Liver (tissue), 9 donors: ENCODE measurements around the gene FRK. TPM values are rescaled to one million over a fixed set of nuclear protein-coding genes. Genes with fewer than 3 reads are reported as not detected.

ENCODE experiments used
- DNase-seq: peaks from one replicate; pipeline ENCODE4 v3.0.0-alpha.2; 2017; ENCODE audit warnings: low spot score
- H3K27ac ChIP-seq, 2 donors: one replicate each; pipeline ENCODE4 v1.7.0; 2013; ENCODE audit warnings: inconsistent platforms in 2 of 2, low read length in 2 of 2, control low read depth in 1 of 2, low read depth in 1 of 2, mild to moderate bottlenecking in 1 of 2
- H3K27me3 ChIP-seq, 4 donors: one replicate each; pipeline versions ENCODE4 v1.6.1 to v1.7.0; 2013; ENCODE audit warnings: low read length in 3 of 4, inconsistent platforms in 1 of 4, mild to moderate bottlenecking in 1 of 4, moderate library complexity in 1 of 4; ENCODE audit not compliant: control insufficient read depth in 4 of 4, insufficient read depth in 4 of 4
- H3K36me3 ChIP-seq, 4 donors: one replicate each; pipeline versions ENCODE4 v1.6.1 to v1.7.0; 2013; ENCODE audit warnings: low read length in 3 of 4, mild to moderate bottlenecking in 3 of 4, low read depth in 1 of 4, moderate library complexity in 1 of 4; ENCODE audit not compliant: control insufficient read depth in 4 of 4, insufficient read depth in 3 of 4
- H3K4me1 ChIP-seq, 4 donors: one replicate each; pipeline versions ENCODE4 v1.6.1 to v1.7.0; 2013; ENCODE audit warnings: low read length in 3 of 4, mild to moderate bottlenecking in 3 of 4, moderate library complexity in 1 of 4; ENCODE audit not compliant: control insufficient read depth in 4 of 4, insufficient read depth in 4 of 4
- H3K4me3 ChIP-seq, 3 donors: one replicate each; pipeline versions ENCODE4 v1.6.1 to v1.7.0; 2013; ENCODE audit warnings: low read length in 3 of 3, control low read depth in 1 of 3, low read depth in 1 of 3, mild to moderate bottlenecking in 1 of 3
- H3K9ac ChIP-seq, 2 donors: one replicate each; pipeline ENCODE4 v1.7.0; 2013; ENCODE audit warnings: low read length in 2 of 2, mild to moderate bottlenecking in 2 of 2, moderate library complexity in 2 of 2, control low read depth in 1 of 2, low read depth in 1 of 2
- H3K9me3 ChIP-seq, 4 donors: one replicate each; pipeline versions ENCODE4 v1.6.1 to v1.7.0; 2013; ENCODE audit warnings: low read length in 3 of 4; ENCODE audit not compliant: control insufficient read depth in 4 of 4
- ATF3 ChIP-seq: IDR thresholded peaks from 2 replicates; pipeline ENCODE4 v1.6.1; 2016; ENCODE audit warnings: antibody characterized with exemption
- EGR1 ChIP-seq, 2 donors: IDR thresholded peaks; 2 replicates each; pipeline ENCODE4 v1.6.1; 2016 to 2018; ENCODE audit warnings: antibody characterized with exemption in 2 of 2, low read depth in 2 of 2
- FOXA1 ChIP-seq: IDR thresholded peaks from 2 replicates; pipeline ENCODE4 v1.6.1; 2016; ENCODE audit warnings: antibody characterized with exemption
- FOXA2 ChIP-seq: IDR thresholded peaks from 2 replicates; pipeline ENCODE4 v1.6.1; 2016; ENCODE audit warnings: antibody characterized with exemption
- GABPA ChIP-seq, 2 donors: IDR thresholded peaks in 1 of 2; conservative IDR thresholded peaks in 1 of 2; 2 replicates each; pipeline ENCODE4 v1.6.1; 2016; ENCODE audit warnings: antibody characterized with exemption in 2 of 2, mild to moderate bottlenecking in 1 of 2, moderate library complexity in 1 of 2
- HNF4A ChIP-seq, 2 donors: conservative IDR thresholded peaks; 2 replicates each; pipeline ENCODE4 v1.6.1; 2016; ENCODE audit warnings: antibody characterized with exemption in 2 of 2, mild to moderate bottlenecking in 2 of 2
- HNF4G ChIP-seq: IDR thresholded peaks from 2 replicates; pipeline ENCODE4 v1.6.1; 2016; ENCODE audit warnings: antibody characterized with exemption
- JUND ChIP-seq, 2 donors: IDR thresholded peaks; 2 replicates each; pipeline ENCODE4 v1.6.1; 2016; ENCODE audit warnings: antibody characterized with exemption in 2 of 2
- MAX ChIP-seq: IDR thresholded peaks from 2 replicates; pipeline ENCODE4 v1.6.1; 2016; ENCODE audit warnings: antibody characterized with exemption
- NR2F2 ChIP-seq: IDR thresholded peaks from 2 replicates; pipeline ENCODE4 v1.6.1; 2016; ENCODE audit warnings: antibody characterized with exemption
- RAD21 ChIP-seq, 2 donors: IDR thresholded peaks; 2 replicates each; pipeline ENCODE4 v1.6.1; 2016; ENCODE audit warnings: antibody characterized with exemption in 2 of 2, mild to moderate bottlenecking in 2 of 2
- REST ChIP-seq: IDR thresholded peaks from 2 replicates; pipeline ENCODE4 v1.6.1; 2016; ENCODE audit warnings: antibody characterized with exemption, mild to moderate bottlenecking
- RXRA ChIP-seq, 2 donors: IDR thresholded peaks; 2 replicates each; pipeline ENCODE4 v1.6.1; 2017 to 2018; ENCODE audit warnings: antibody characterized with exemption in 2 of 2, mild to moderate bottlenecking in 1 of 2
- SP1 ChIP-seq: IDR thresholded peaks from 2 replicates; pipeline ENCODE4 v1.6.1; 2018; ENCODE audit warnings: antibody characterized with exemption, mild to moderate bottlenecking
- TAF1 ChIP-seq: conservative IDR thresholded peaks from 2 replicates; pipeline ENCODE4 v1.6.1; 2016; ENCODE audit warnings: antibody characterized with exemption, mild to moderate bottlenecking
- YY1 ChIP-seq: IDR thresholded peaks from 2 replicates; pipeline ENCODE4 v1.6.1; 2016; ENCODE audit warnings: antibody characterized with exemption, mild to moderate bottlenecking
- WGBS: extraction: QIAGEN DNeasy Blood & Tissue Kit; methylation state at CpG from one replicate; pipeline ENCODE4 v1.1.7; 2013; 5-methylcytosine and 5-hydroxymethylcytosine counted together
- polyA plus RNA-seq, 2 donors: library from polyadenylated mRNA; stranded (reverse) in 1 of 2; unstranded in 1 of 2; fragments of 200-250 nt in 1 of 2; fragments of >200 nt in 1 of 2; fragmentation: Nextera tagmentation in 1 of 2; extraction: Ambion mirVana in 1 of 2; gene quantifications; one replicate each; pipeline versions ENCODE4 v1.2.1 to v1.2.3, GENCODE V29; 2013 to 2015
- total RNA-seq, 2 donors: library from RNA; depleted of rRNA; stranded (reverse); fragments of >200 nt; gene quantifications; one replicate each; pipeline ENCODE4 v1.2.3, GENCODE V29; 2014
- TF ChIP-seq, protein P1 (sequence below): IDR thresholded peaks from 2 replicates; pipeline ENCODE4 v1.6.1; 2016; ENCODE audit warnings: antibody characterized with exemption
- TF ChIP-seq, protein P2 (sequence below): fragments of 150-350 bp; IDR thresholded peaks from 2 replicates; pipeline ENCODE4 v1.5.1; 2017; ENCODE audit warnings: improper control_type of control experiment, low read depth, low read length; ENCODE audit not compliant: missing input control
- donor health status: healthy.
- donor health status: healthy.
- donor health status: healthy.
- donor health status: healthy.
- donor health status: healthy.

The FRK gene
- total and polyA plus RNA-seq, 4 donors: 3.6 to 26.8 (median 5.3) TPM

GRCh38 chr6:116008470-116009243 is 52.0 kb downstream of the FRK start (continued):
- TF ChIP-seq TAF1 (no peak), ATF3 (peak; percentile 68)

DNA sequence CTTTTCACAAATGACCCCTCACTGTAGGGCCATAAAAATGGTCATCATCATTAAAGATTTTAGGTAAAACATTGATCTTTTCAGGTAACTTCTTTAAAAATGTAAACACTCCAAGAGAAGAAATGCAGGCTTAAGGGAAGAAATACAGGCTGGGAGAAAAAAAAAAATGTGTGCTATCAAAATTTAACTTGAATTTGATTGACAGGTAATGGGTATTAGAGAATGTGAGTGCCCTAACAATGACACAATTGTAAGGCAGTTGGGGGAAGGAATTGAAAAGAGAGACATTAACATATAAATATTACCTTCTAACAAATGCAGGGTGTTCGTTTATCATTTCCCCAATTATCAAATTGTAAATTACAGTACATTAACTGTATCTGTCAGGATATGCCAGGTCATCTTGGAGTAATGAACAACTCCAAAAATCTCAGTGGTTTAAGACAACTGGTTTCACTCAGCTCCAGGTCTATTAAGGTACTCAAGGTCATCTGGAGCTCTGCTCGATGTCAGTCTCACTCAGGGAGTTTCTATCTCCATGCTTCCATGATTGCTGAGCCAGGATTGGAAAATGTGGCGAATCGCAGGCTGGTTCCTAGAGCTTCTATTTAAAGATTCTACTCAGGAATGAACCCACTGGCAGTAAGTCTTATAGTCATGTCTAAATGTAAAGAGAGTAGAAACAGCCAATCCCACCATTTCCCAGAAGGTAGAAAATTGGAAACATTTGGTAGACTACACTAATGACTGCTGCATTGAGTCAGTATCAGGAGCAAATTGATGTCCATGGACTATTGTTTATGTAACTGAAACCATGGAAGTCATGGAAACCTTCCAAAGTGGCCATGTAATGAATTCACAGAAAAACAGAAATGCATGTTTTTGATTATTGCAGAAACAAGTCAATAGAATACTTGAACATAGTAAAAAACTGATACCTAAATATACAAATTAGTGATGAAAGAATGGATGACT is 55.6 kb downstream of the FRK start:
- H3K36me3 ChIP-seq: peaks cover 0 to 17% (median 6%) of the 10 kb centered on the region in 4 donors
- WGBS: 91% methylated on average over 4 of the region's 4 CpGs

More for the DNA sequence above, 55.6 kb downstream of the FRK start:
- Histone ChIP-seq H3K9ac (no peak overlapping the region), H3K4me1 (peaks cover 0 to 10% (median 3%) of the 10 kb centered on the region in 4 donors), H3K9me3 (no peaks in the 10 kb centered on the region), H3K27ac (no peak overlapping the region), H3K4me3 (no peak overlapping the region), H3K27me3 (no peaks in the 10 kb centered on the region)
- DNase-seq: no peak
- TF ChIP-seq EGR1 (IDR thresholded peaks at IDR 0.05; ENCODE audit: low read depth in 2 of 2): no peak
- no peak for TF ChIP-seq RXRA (IDR thresholded peaks at IDR 0.05)
- TF ChIP-seq HNF4A (conservative IDR thresholded peaks at IDR 0.05): no peak
- TF ChIP-seq RAD21 (IDR thresholded peaks at IDR 0.05): no peak
- TF ChIP-seq, protein P1, sequence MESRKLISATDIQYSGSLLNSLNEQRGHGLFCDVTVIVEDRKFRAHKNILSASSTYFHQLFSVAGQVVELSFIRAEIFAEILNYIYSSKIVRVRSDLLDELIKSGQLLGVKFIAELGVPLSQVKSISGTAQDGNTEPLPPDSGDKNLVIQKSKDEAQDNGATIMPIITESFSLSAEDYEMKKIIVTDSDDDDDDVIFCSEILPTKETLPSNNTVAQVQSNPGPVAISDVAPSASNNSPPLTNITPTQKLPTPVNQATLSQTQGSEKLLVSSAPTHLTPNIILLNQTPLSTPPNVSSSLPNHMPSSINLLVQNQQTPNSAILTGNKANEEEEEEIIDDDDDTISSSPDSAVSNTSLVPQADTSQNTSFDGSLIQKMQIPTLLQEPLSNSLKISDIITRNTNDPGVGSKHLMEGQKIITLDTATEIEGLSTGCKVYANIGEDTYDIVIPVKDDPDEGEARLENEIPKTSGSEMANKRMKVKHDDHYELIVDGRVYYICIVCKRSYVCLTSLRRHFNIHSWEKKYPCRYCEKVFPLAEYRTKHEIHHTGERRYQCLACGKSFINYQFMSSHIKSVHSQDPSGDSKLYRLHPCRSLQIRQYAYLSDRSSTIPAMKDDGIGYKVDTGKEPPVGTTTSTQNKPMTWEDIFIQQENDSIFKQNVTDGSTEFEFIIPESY: no peak
- TF ChIP-seq JUND (IDR thresholded peaks at IDR 0.05): no peak
- no peak for TF ChIP-seq HNF4G
- TF ChIP-seq MAX: no peak
- TF ChIP-seq, protein P2, sequence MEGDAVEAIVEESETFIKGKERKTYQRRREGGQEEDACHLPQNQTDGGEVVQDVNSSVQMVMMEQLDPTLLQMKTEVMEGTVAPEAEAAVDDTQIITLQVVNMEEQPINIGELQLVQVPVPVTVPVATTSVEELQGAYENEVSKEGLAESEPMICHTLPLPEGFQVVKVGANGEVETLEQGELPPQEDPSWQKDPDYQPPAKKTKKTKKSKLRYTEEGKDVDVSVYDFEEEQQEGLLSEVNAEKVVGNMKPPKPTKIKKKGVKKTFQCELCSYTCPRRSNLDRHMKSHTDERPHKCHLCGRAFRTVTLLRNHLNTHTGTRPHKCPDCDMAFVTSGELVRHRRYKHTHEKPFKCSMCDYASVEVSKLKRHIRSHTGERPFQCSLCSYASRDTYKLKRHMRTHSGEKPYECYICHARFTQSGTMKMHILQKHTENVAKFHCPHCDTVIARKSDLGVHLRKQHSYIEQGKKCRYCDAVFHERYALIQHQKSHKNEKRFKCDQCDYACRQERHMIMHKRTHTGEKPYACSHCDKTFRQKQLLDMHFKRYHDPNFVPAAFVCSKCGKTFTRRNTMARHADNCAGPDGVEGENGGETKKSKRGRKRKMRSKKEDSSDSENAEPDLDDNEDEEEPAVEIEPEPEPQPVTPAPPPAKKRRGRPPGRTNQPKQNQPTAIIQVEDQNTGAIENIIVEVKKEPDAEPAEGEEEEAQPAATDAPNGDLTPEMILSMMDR: no peak
- TF ChIP-seq SP1: no peak
- no peak for TF ChIP-seq TAF1
- no peak for TF ChIP-seq YY1
- no peak for TF ChIP-seq NR2F2
- no peak for TF ChIP-seq FOXA1
- TF ChIP-seq FOXA2: no peak
- TF ChIP-seq ATF3: no peak
- no peak for TF ChIP-seq REST
- TF ChIP-seq GABPA (IDR thresholded peaks at IDR 0.05 in 1 of 2, conservative IDR thresholded peaks at IDR 0.05 in 1 of 2): no peak
